GM18517 (cell line): ENCODE results near the gene PAGE2B.
"Not testable (repeated sequence)": the region's sequence is repeated elsewhere in the genome, so short reads cannot be mapped to it uniquely, and the experiment has no call there.

Source experiments
- ATAC-seq: cut with Tn5 transposase; IDR thresholded peaks from one replicate; pipeline ENCODE4 v1.9.1; 2021; ENCODE audit warnings: mild to moderate bottlenecking, moderate library complexity; ENCODE audit not compliant: unreplicated experiment

PAGE2B gene

DNA sequence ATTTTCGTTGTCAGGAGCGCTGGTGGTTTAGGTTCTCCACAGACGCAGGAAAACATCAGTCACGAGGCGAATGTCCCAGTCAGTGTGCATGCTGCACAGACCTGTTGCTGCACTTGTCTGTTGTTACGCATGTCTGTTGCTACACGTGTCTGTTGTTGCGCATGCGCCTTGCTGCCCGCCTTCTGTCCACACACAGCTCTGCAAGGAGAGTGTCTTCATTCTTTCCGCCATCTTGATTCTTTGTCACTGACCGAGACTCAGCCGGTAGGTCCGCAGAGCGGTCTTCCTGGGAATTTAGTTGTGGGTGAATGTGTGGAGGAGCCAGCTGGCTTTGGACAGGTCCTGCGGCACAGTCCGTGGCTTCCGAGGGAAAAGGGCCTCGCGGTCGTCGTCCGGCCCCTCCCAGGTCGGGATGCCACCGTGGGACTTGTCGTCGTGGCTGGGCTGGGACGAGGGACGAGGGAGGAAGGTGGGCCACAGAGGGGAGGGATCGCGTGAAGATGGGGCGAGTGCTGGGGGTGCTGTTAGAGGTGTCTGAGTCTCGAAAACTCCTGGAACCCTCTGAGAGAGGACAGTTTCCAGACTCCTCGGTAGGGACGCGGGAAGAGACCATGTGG is at the start of gene PAGE2B:
PAGE2B (plus strand) TSS at position 180 of the 617 bp plus-strand sequence. CDS start 1,012 bp downstream, outside the sequence.
- ATAC-seq = no peak

GRCh38 chrX:55026143-55026542 is 48.7 kb upstream of the PAGE2B start:
- no peak for ATAC-seq

DNA sequence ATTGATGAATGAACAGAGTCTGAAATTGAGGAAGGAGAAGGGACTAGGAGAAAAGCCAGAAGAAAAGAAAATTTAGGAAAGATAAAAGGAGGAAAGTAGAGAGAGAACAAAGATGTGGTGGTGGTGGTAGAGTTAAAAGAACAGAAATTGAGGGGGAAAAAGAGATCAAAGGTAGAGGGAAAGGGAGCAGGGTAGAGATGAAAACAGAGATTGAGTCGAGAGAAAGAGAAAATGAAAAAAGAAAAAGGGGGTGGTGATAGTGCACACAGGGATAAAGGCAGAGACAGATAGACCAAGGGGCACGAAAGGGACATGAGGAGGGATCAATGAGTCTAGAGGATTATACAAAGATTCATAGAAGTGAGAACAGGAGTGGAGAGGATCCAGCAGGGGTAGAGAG is 48.0 kb upstream of the PAGE2B start:
- no peak for ATAC-seq

DNA sequence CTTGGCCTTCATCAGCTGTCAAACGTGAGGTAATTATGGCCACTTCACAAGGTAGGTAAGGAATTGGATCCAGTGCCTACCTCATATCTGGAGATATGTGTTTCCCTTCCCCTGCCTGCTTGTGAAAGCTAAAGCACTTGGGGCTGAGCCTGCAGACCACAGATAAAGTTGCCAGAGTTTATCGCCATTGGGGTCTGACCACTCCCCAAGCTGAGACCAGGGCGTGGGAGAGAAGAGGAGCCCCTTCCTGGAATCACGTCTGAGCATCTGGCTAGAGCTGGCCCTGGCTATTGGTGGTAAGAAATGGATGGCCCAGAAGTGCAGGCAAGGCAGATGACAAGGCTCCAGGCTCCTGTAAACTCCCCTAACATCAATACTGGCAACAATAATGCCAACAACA is 46.8 kb upstream of the PAGE2B start:
- no peak for ATAC-seq

DNA sequence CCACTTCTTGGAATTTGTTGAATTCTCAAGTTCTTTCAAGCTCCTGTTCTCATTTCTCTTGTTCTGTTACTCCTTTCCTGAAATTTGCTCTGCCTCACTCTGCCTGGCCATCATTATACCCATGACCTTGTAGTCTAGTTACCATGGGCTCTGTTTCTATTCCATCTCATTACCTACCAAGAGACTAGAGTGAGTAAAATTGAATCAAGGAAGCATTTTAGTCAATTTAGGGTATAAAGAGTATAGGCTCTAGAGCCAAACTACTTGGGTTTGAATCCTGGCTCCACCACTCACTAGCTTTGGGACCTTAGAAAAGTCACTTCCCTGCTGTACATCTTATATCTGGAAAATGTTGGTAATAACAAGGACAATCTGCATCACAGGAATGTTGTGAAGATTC is 46.2 kb upstream of the PAGE2B start:
- ATAC-seq = no peak

DNA sequence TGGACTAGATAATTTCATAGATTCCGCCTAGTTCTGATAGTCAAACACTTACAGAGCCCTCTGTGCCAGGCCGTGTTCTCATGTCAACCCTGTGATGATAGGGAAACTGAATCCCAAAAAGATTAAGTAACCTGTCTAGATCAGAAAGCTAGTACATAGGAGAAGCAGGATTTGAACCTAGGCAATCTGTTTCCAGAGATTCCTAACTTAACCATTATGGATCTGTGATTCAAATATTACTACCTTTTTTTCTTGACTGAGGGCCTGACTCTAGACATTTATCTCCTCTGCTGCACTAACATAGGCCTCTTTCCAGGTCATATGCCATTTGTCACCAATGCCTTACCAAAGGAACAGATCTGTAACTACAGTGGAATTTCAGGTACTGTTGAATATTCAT is 45.5 kb upstream of the PAGE2B start:
- no peak for ATAC-seq

DNA sequence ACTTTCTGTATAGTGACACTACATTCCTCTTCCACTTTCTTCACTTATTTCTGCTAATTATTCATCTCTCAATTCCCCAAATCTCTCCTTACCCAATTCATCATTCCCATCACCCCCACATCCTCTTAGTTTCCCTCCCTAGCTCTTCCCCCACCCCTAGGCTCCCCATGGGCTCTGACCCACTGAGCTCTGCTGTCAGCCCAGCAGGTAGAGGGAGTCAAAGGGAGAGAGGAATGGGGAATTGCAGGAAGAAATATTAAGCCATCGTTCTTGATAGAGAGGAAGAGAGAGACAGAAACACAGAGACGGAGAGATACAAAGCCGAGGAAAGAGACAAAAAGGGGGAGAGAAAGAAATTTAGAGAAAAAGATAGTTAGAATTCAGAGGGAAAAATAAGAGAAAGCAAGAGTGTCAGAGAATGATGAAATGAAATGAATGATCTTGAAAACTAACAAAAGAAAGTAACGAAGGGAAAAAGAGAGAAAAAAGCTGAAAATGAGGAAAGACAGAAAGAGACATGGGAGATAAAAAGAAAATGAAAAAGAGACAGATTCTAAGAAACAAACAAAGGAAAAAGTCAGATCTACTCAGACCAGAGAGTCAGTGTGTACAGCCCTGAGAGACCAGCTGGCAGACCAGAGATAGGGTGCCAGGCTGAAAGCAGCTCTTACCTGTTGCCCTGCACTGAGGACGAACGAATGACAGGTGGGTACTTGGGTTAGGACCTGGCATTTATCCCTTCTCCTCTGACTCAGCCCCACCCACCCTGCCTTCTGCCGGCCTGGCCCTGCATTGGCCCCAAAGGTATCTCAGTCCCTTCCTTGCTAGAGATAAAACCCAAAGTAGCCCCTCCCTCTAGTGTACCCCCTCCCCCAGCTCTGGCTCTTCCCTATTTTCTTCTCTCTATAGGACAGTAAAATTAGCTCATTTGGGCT is 44.3 kb upstream of the PAGE2B start, which contains the start of gene ALAS2:
ALAS2 (minus strand) TSS at position 707 of the 935 bp plus-strand sequence. CDS start 4,977 bp downstream, outside the sequence.
- ATAC-seq = no peak

- no peak for ATAC-seq
Observed at GRCh38 chrX:55033429-55033828, 41.4 kb upstream of the PAGE2B start.

- no peak for ATAC-seq
Observed at GRCh38 chrX:55039471-55039870, 35.4 kb upstream of the PAGE2B start.

- ATAC-seq = no peak
Observed at GRCh38 chrX:55041514-55041913, 33.3 kb upstream of the PAGE2B start.

- ATAC-seq = not testable (repeated sequence)
Observed at GRCh38 chrX:55050599-55050998, 24.2 kb upstream of the PAGE2B start.

- ATAC-seq = no peak
Observed at GRCh38 chrX:55056820-55057674, 17.8 kb upstream of the PAGE2B start.

GRCh38 chrX:55057675-55058249 is 17.1 kb upstream of the PAGE2B start:
- ATAC-seq = no peak

DNA sequence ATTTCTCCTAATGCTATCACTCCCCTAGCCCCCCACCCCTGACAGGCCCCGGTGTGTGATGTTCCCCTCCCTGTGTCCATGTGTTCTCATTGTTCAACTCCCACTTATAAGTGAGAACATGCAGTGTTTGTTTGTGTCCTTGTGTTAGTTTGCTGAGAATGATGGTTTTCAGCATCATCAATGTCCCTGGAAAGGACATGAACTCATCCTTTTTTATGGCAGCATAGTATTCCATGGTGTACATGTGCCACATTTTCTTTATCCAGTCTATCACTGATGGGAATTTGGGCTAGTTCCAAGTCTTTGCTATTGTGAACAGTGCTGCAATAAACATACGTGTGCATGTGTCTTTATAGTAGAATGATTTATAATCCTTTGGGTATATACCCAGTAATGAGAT is 7.7 kb upstream of the PAGE2B start:
- ATAC-seq = not testable (repeated sequence)

- no peak for ATAC-seq
Observed at GRCh38 chrX:55072286-55072685, 2.5 kb upstream of the PAGE2B start.

DNA sequence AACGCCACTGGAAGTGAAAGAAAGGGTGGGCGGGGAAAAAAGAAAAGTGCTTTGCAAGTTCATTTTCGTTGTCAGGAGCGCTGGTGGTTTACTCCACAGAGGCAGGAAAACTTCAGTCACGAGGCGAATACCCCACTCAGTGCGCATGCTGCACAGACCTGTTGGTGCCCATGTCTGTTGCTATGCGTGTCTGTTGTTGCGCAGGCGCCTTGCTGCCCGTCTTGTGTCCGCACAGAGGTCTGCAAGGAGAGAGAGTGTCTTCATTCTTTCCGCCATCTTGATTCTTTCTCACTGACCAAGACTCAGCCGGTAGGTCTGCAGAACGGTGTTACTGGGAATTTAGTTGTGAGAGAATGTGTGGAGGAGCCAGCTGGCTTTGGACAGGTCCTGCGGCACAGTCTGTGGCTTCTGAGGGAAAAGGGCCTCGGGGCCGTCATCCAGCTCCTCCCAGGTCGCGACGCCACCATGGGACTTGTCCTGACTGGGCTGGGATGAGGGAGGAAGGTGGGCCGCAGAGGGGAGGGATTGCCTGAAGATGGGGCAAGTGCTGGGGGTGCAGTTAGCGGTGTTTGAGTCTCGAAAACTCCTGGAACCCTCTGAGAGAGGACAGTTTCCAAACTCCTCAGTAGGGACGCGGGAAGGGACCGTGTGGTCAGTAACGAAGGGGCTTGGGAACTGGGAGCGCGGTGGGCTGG is 14.1 kb downstream of the PAGE2B start, which contains the start of gene PAGE2:
PAGE2 (plus strand) TSS at position 224 of the 695 bp plus-strand sequence. CDS start 1,003 bp downstream, outside the sequence.
- ATAC-seq = no peak

GRCh38 chrX:55098691-55099090 is 23.9 kb downstream of the PAGE2B start:
- no peak for ATAC-seq

GRCh38 chrX:55099162-55099561 is 24.3 kb downstream of the PAGE2B start:
- ATAC-seq = no peak

GRCh38 chrX:55102754-55103153 is 27.9 kb downstream of the PAGE2B start:
- no peak for ATAC-seq

DNA sequence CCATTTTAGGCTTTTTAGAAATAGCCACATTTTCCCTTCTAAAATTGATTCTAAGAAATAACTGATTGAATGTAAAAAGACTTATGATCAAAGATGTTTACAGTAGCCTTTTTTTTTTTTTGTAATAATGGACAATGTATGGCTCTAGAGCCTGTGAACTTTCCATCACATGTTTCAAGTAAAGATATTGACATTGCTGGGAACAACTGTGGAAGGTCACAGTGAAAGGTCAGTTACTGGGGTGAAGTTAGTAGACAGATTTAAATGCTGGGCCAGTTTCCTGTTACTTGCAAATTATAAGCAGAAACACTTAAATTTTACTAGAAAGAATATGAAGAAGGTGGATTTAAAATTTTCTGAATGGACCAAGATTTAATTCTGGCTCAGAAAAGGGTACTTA is 32.4 kb downstream of the PAGE2B start:
- ATAC-seq = no peak
